NCI-H526 treated with DMSO at 0.1 percent for 48 hours (cell line): ENCODE results near the gene JPH3.
A peak's percentile ranks its signal among the peaks of the same experiment; 100 is the strongest.

Source experiments
- DNase-seq: peaks from one replicate; lab custom pipeline; 2025; lab: John Stamatoyannopoulos, UW

JPH3 gene

GRCh38 chr16:87626905-87627304 is 24.6 kb downstream of the JPH3 start:
- DNase-seq: no peak

- DNase-seq: no peak
These were observed 25.4 kb downstream of the JPH3 start for GRCh38 chr16:87627542-87628245.

- no peak for DNase-seq
These were observed 26.1 kb downstream of the JPH3 start for GRCh38 chr16:87628246-87628923.

- no peak for DNase-seq
These were observed 26.6 kb downstream of the JPH3 start for GRCh38 chr16:87628940-87629339.

GRCh38 chr16:87631067-87631466 is 28.8 kb downstream of the JPH3 start:
- no peak for DNase-seq

- DNase-seq: no peak
These were observed 32.1 kb downstream of the JPH3 start for GRCh38 chr16:87634411-87634810.

GRCh38 chr16:87635541-87636049 is 33.3 kb downstream of the JPH3 start:
- DNase-seq: no peak

- peak; percentile 54 for DNase-seq
These were observed 33.9 kb downstream of the JPH3 start for GRCh38 chr16:87636050-87636684.

- DNase-seq: no peak
These were observed 34.4 kb downstream of the JPH3 start for GRCh38 chr16:87636741-87637140.

GRCh38 chr16:87637357-87637756 is 35.0 kb downstream of the JPH3 start:
- DNase-seq: no peak

- DNase-seq: no peak
These were observed 36.4 kb downstream of the JPH3 start for GRCh38 chr16:87638736-87639135.

- DNase-seq: no peak
These were observed 39.4 kb downstream of the JPH3 start for GRCh38 chr16:87641721-87642120.

GRCh38 chr16:87642491-87642890 is 40.2 kb downstream of the JPH3 start:
- DNase-seq: no peak

- DNase-seq: no peak
These were observed 41.9 kb downstream of the JPH3 start for GRCh38 chr16:87644186-87644585.

- DNase-seq: no peak
These were observed 42.3 kb downstream of the JPH3 start for GRCh38 chr16:87644596-87644995.

GRCh38 chr16:87645802-87646201 is 43.5 kb downstream of the JPH3 start:
- no peak for DNase-seq

- DNase-seq: no peak
These were observed 45.3 kb downstream of the JPH3 start for GRCh38 chr16:87647431-87648185.

- DNase-seq: no peak
These were observed 45.9 kb downstream of the JPH3 start for GRCh38 chr16:87648236-87648635.

GRCh38 chr16:87648698-87649487 is 46.6 kb downstream of the JPH3 start:
- DNase-seq: no peak

- DNase-seq: no peak
These were observed 50.1 kb downstream of the JPH3 start for GRCh38 chr16:87652386-87652785.

- DNase-seq: no peak
These were observed 50.5 kb downstream of the JPH3 start for GRCh38 chr16:87652799-87653198.

GRCh38 chr16:87653234-87653633 is 50.9 kb downstream of the JPH3 start:
- no peak for DNase-seq
